ENCODE measurements around the gene PHF24. TPM values are rescaled to one million over a fixed set of nuclear protein-coding genes. Genes with fewer than 3 reads are reported as not detected.

PHF24 gene
- total and polyA plus RNA-seq, 2 donors from 2014 or later, result 0.09 to 0.98 TPM

DNA sequence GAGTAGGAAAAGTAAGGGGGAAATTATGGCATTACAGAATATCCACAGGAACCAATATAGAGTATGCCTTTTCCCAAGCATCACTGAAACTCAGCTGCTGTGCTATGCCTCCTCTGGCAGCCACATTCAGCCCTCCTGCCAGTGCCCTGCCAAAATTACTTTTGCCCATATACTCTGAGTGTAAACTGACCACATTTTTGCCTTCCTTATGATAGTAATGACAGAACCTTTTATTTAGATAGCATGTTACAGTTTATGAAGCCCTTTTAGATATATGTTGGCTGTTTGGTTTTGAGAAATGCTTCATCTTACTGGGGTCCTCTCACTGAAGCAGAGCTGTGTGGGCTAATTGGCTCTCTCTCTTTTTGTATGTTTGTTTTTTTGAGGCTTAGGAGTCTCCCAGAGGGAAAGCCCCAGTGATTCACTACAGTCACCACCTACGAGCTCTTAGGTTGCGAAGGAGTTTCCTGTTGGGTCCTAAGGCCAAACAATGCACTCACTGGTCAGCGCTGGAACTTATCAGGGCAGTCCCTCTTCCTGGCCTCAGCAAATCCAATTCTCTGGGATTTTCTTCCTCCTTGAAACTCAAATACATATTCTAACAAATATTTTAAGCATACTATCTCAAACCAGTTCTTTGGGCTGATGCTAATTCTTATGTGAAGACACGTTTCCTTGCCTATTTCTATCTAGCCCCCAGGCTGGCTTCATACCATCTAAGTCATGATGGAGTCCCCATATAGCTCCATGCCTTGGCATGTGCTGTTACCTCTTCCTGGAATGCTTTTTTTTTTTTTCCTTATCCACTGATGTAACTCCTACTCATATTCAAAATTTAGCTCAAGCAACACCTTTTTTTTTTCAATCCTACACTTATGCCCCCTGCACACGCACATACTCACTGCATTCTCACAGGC lies 3.7 kb downstream of the PHF24 start:
- peaks cover 0 to 2% (median 0%) of the 10 kb centered on the region in 3 donors for H3K4me1 ChIP-seq (ENCODE audit: control insufficient read depth in 2 of 3, insufficient read depth in 2 of 3, low read depth in 1 of 3, low read length in 3 of 3)
- intact Hi-C loops (cut with DNase I), result no loop called here
- no peaks in the 10 kb centered on the region for H3K9me3 ChIP-seq (ENCODE audit: control insufficient read depth in 2 of 3, insufficient read depth in 1 of 3, low read length in 3 of 3)
- H3K4me3 ChIP-seq (ENCODE audit: low read length in 3 of 3), result no peak overlapping the region
- FAIRE-seq (no peak), DNase-seq (no peak)
- TF ChIP-seq, protein P1, sequence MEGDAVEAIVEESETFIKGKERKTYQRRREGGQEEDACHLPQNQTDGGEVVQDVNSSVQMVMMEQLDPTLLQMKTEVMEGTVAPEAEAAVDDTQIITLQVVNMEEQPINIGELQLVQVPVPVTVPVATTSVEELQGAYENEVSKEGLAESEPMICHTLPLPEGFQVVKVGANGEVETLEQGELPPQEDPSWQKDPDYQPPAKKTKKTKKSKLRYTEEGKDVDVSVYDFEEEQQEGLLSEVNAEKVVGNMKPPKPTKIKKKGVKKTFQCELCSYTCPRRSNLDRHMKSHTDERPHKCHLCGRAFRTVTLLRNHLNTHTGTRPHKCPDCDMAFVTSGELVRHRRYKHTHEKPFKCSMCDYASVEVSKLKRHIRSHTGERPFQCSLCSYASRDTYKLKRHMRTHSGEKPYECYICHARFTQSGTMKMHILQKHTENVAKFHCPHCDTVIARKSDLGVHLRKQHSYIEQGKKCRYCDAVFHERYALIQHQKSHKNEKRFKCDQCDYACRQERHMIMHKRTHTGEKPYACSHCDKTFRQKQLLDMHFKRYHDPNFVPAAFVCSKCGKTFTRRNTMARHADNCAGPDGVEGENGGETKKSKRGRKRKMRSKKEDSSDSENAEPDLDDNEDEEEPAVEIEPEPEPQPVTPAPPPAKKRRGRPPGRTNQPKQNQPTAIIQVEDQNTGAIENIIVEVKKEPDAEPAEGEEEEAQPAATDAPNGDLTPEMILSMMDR (IDR thresholded peaks at IDR 0.05; ENCODE audit: borderline replicate concordance, extremely low read depth, insufficient read depth), result no peak
- H3K27ac ChIP-seq (ENCODE audit: low read depth in 2 of 2, low read length in 2 of 2), result no peak overlapping the region
- peaks cover 14% of the 10 kb centered on the region for H3K27me3 ChIP-seq (ENCODE audit: control insufficient read depth, insufficient read depth, low read length)
- H3K36me3 ChIP-seq (ENCODE audit: control insufficient read depth in 2 of 3, insufficient read depth in 3 of 3, low read length in 3 of 3), result no peaks in the 10 kb centered on the region
- no peak overlapping the region for H3K9ac ChIP-seq (ENCODE audit: low read length in 3 of 3)

DNA sequence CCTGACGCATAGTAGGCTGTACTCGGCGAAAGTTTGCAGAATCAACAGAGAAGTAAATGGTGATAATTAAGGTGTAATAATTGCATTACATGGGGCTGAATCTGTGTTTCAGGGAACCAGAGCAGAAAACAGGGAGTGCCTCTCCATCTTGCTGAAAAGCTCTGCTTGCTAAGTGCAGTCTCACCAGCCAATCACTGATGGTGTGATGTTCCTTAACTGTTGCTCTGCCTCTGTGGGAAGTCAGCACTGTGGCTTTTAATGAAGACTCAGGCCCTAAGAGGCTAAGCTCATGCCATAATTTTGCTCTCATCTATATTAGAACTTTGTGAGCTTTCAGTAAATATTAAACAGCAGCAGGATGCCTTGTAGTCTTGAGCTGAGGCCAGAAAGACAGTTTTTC lies 4.5 kb downstream of the PHF24 start:
- H3K36me3 ChIP-seq (ENCODE audit: control insufficient read depth in 2 of 3, insufficient read depth in 3 of 3, low read length in 3 of 3), result no peaks in the 10 kb centered on the region
- no peak for FAIRE-seq
- H3K4me1 ChIP-seq (ENCODE audit: control insufficient read depth in 2 of 3, insufficient read depth in 2 of 3, low read depth in 1 of 3, low read length in 3 of 3), result peaks cover 0 to 2% (median 0%) of the 10 kb centered on the region in 3 donors
- intact Hi-C loops (cut with DNase I), result no loop called here
- peaks cover 8% of the 10 kb centered on the region for H3K27me3 ChIP-seq (ENCODE audit: control insufficient read depth, insufficient read depth, low read length)
- H3K27ac ChIP-seq (ENCODE audit: low read depth in 2 of 2, low read length in 2 of 2), result no peak overlapping the region
- TF ChIP-seq, protein P1 (IDR thresholded peaks at IDR 0.05; ENCODE audit: borderline replicate concordance, extremely low read depth, insufficient read depth), result no peak
- DNase-seq, result no peak
- H3K9ac ChIP-seq (ENCODE audit: low read length in 3 of 3), result no peak overlapping the region
- no peak overlapping the region for H3K4me3 ChIP-seq (ENCODE audit: low read length in 3 of 3)
- no peaks in the 10 kb centered on the region for H3K9me3 ChIP-seq (ENCODE audit: control insufficient read depth in 2 of 3, insufficient read depth in 1 of 3, low read length in 3 of 3)

DNA sequence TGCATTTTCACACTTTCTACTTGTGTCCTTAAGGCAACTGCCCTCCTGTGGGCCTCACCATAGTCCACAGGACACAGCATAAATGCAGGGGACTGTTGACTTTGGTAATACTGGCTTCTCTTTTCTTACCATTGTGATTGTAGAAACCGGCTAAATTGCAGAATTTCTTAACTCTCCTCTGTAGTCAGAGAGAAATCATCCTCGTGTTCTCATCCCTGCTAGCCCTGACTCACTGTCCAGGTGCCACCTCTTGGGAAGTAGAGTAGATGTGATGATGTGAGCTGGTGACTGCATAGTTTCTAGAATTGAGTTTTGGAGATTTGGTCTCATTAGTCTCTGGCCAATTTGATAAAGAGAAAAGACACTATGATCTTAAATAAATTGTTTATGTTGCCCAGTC lies 5.5 kb downstream of the PHF24 start:
- H3K36me3 ChIP-seq (ENCODE audit: control insufficient read depth in 2 of 3, insufficient read depth in 3 of 3, low read length in 3 of 3), result no peaks in the 10 kb centered on the region
- TF ChIP-seq, protein P1 (IDR thresholded peaks at IDR 0.05; ENCODE audit: borderline replicate concordance, extremely low read depth, insufficient read depth), result no peak
- no peaks in the 10 kb centered on the region for H3K9me3 ChIP-seq (ENCODE audit: control insufficient read depth in 2 of 3, insufficient read depth in 1 of 3, low read length in 3 of 3)
- peaks cover 8% of the 10 kb centered on the region for H3K27me3 ChIP-seq (ENCODE audit: control insufficient read depth, insufficient read depth, low read length)
- DNase-seq (no peak), FAIRE-seq (no peak)
- H3K9ac ChIP-seq (ENCODE audit: low read length in 3 of 3), result no peak overlapping the region
- no peaks in the 10 kb centered on the region for H3K4me1 ChIP-seq (ENCODE audit: control insufficient read depth in 2 of 3, insufficient read depth in 2 of 3, low read depth in 1 of 3, low read length in 3 of 3)
- H3K4me3 ChIP-seq (ENCODE audit: low read length in 3 of 3), result no peak overlapping the region
- H3K27ac ChIP-seq (ENCODE audit: low read depth in 2 of 2, low read length in 2 of 2), result no peak overlapping the region
- intact Hi-C loops (cut with DNase I), result no loop called here
